SU-DHL-6 (cell line): ENCODE data around the gene KCNK3.

Experiments used
- EZH2phosphoT487 ChIP-seq: fragments of 200-600 bp; sonication (generic), shearing (Covaris generic); conservative IDR thresholded peaks from 2 replicates; pipeline ENCODE4 v1.6.1; 2018; ENCODE audit warnings: mild to moderate bottlenecking, antibody characterized with exemption, low read length, moderate library complexity, mixed read lengths
- TF ChIP-seq, protein P1 (sequence below): fragments of 200-600 bp; sonication (generic); IDR thresholded peaks from one replicate; pipeline ENCODE4 v1.5.1; 2017; ENCODE audit warnings: antibody characterized with exemption, mild to moderate bottlenecking, low read length, moderate library complexity; ENCODE audit not compliant: insufficient read depth, poor library complexity, severe bottlenecking

DNA sequence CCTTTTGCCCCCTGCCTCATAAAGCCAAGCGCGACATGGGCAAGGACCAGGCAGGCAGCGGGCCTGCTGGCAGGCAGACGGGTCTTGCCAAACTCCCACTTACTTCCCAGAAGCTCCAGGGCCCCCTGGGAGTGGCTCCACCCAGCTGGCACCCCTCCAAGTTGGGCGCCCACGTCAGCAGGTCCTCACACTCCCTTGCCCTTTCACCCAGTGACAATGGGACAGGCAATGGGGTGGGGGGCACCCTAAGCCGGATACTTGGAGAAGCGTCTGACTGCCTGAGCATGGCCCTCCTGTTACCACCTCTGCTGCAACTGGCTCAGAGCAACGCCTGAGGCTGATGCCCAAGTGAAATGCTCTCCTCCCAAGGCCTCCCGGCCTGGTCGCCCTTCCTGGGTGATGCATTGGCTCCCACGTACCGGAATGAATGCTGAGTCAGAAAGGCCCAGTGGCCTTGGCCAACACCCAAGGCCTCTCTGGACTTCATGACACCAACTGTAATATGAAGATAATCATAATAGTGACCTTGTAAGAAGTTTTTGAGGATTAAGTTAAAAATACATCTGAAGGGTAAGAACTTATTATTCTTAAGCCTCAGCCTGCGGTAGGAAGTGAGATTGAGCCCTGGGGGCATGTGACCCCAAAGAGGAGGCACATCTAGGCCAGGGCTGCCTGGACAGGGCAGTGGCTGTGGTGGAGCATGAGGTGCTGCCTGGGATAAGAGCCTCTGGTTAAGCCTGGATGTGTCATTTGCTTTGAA is 31.6 kb downstream of the KCNK3 start:
- TF ChIP-seq, protein P1, sequence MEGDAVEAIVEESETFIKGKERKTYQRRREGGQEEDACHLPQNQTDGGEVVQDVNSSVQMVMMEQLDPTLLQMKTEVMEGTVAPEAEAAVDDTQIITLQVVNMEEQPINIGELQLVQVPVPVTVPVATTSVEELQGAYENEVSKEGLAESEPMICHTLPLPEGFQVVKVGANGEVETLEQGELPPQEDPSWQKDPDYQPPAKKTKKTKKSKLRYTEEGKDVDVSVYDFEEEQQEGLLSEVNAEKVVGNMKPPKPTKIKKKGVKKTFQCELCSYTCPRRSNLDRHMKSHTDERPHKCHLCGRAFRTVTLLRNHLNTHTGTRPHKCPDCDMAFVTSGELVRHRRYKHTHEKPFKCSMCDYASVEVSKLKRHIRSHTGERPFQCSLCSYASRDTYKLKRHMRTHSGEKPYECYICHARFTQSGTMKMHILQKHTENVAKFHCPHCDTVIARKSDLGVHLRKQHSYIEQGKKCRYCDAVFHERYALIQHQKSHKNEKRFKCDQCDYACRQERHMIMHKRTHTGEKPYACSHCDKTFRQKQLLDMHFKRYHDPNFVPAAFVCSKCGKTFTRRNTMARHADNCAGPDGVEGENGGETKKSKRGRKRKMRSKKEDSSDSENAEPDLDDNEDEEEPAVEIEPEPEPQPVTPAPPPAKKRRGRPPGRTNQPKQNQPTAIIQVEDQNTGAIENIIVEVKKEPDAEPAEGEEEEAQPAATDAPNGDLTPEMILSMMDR: no peak
- no peak for TF ChIP-seq EZH2phosphoT487
